HEK293 (cell line): ENCODE data around the gene PLEKHJ1.
A peak's percentile ranks its signal among the peaks of the same experiment; 100 is the strongest.

Source experiments
- CTCF ChIA-PET: fragments of 350-600 bp; formaldehyde crosslinking; extraction: SDS; loops from one replicate; lab custom pipeline; 2021; ENCODE audit warnings: antibody characterized with exemption; lab: Yijun Ruan, JAX
- POLR2A ChIA-PET: fragments of 300-600 bp; formaldehyde crosslinking; extraction: SDS; loops from one replicate; lab custom pipeline; 2020; ENCODE audit warnings: antibody characterized with exemption, inconsistent platforms; lab: Yijun Ruan, JAX
- H3K27ac ChIP-seq: fragments of 200-500 bp; sonication (Bioruptor generic); 2 replicates; pipeline ENCODE4 v1.5.1; 2014; ENCODE audit warnings: low read depth, low read length, control low read depth, inconsistent platforms; ENCODE audit errors: extremely low read depth
- H3K36me3 ChIP-seq, 2 experiments: fragments of 200-500 bp in 1 of 2; sonication (Bioruptor generic) in 1 of 2; 1 replicate in 1 of 2; 2 replicates in 1 of 2; pipeline ENCODE4 v1.5.1; 2014 to 2017; ENCODE audit warnings: inconsistent platforms in 2 of 2, low read length in 2 of 2; ENCODE audit not compliant: control insufficient read depth in 2 of 2, insufficient read depth in 1 of 2
- H3K4me1 ChIP-seq: fragments of 200-500 bp; sonication (Bioruptor generic); 2 replicates; pipeline ENCODE4 v1.5.1; 2014; ENCODE audit warnings: mild to moderate bottlenecking, low read length, inconsistent platforms; ENCODE audit not compliant: control insufficient read depth, insufficient read depth
- H3K4me3 ChIP-seq: 2 replicates; pipeline ENCODE4 v1.5.1; 2011; ENCODE audit warnings: low read depth, mild to moderate bottlenecking, control low read depth, low read length, moderate library complexity
- H3K9me3 ChIP-seq: fragments of 200-500 bp; sonication (Bioruptor generic); 2 replicates; pipeline ENCODE4 v1.5.1; 2014; ENCODE audit warnings: low read depth, low read length, inconsistent platforms; ENCODE audit not compliant: control insufficient read depth, insufficient read depth
- ATF2 ChIP-seq: fragments of 450-650 bp; formaldehyde crosslinking; IDR thresholded peaks from 2 replicates; pipeline ENCODE4 v1.5.1; 2016; ENCODE audit warnings: missing biosample characterization, missing genetic modification characterization, low read depth
- BCL11A ChIP-seq: fragments of 450-650 bp; formaldehyde crosslinking; IDR thresholded peaks from 2 replicates; pipeline ENCODE4 v1.5.1; 2016; ENCODE audit warnings: low read depth, missing biosample characterization, missing genetic modification characterization
- EGR2 ChIP-seq: fragments of 450-650 bp; formaldehyde crosslinking; IDR thresholded peaks from 2 replicates; pipeline ENCODE4 v1.5.1; 2016; ENCODE audit warnings: low read depth, missing biosample characterization, missing genetic modification characterization
- GFI1B ChIP-seq: fragments of 450-650 bp; formaldehyde crosslinking; IDR thresholded peaks from 2 replicates; pipeline ENCODE4 v1.5.1; 2016; ENCODE audit warnings: missing biosample characterization, missing genetic modification characterization
- PATZ1 ChIP-seq: fragments of 450-650 bp; formaldehyde crosslinking; IDR thresholded peaks from 2 replicates; pipeline ENCODE4 v1.5.1; 2016; ENCODE audit warnings: missing biosample characterization, missing genetic modification characterization
- SCRT1 ChIP-seq: fragments of 450-650 bp; formaldehyde crosslinking; IDR thresholded peaks from 2 replicates; pipeline ENCODE4 v1.5.1; 2016; ENCODE audit warnings: missing biosample characterization, missing genetic modification characterization, borderline replicate concordance
- SP2 ChIP-seq: fragments of 450-650 bp; formaldehyde crosslinking; IDR thresholded peaks from 2 replicates; pipeline ENCODE4 v1.5.1; 2016; ENCODE audit warnings: missing biosample characterization, missing genetic modification characterization
- ZBTB10 ChIP-seq: fragments of 450-650 bp; formaldehyde crosslinking; IDR thresholded peaks from 2 replicates; pipeline ENCODE4 v1.5.1; 2016; ENCODE audit warnings: missing biosample characterization, missing genetic modification characterization
- ZBTB44 ChIP-seq: fragments of 450-650 bp; IDR thresholded peaks from 2 replicates; pipeline ENCODE4 v1.5.1; 2018; ENCODE audit warnings: missing biosample characterization, mild to moderate bottlenecking, missing genetic modification characterization
- ZBTB6 ChIP-seq: fragments of 450-650 bp; formaldehyde crosslinking; IDR thresholded peaks from 2 replicates; pipeline ENCODE4 v1.5.1; 2017; ENCODE audit warnings: missing biosample characterization, missing genetic modification characterization
- ZEB2 ChIP-seq: fragments of 450-650 bp; formaldehyde crosslinking; IDR thresholded peaks from 2 replicates; pipeline ENCODE4 v1.5.1; 2016; ENCODE audit warnings: missing biosample characterization, missing genetic modification characterization
- ZFP41 ChIP-seq: fragments of 450-650 bp; formaldehyde crosslinking; IDR thresholded peaks from 2 replicates; pipeline ENCODE4 v1.5.1; 2016; ENCODE audit warnings: missing biosample characterization, missing genetic modification characterization, borderline replicate concordance
- ZIC2 ChIP-seq: fragments of 450-650 bp; formaldehyde crosslinking; IDR thresholded peaks from 2 replicates; pipeline ENCODE4 v1.5.1; 2016; ENCODE audit warnings: missing biosample characterization, missing genetic modification characterization
- ZNF114 ChIP-seq: fragments of 450-650 bp; formaldehyde crosslinking; IDR thresholded peaks from 2 replicates; pipeline ENCODE4 v1.5.0; 2017; ENCODE audit warnings: missing biosample characterization, missing genetic modification characterization
- ZNF221 ChIP-seq: fragments of 450-650 bp; formaldehyde crosslinking; IDR thresholded peaks from 2 replicates; pipeline ENCODE4 v1.5.1; 2017; ENCODE audit warnings: missing biosample characterization, missing genetic modification characterization, borderline replicate concordance
- ZNF223 ChIP-seq: fragments of 450-650 bp; formaldehyde crosslinking; IDR thresholded peaks from 2 replicates; pipeline ENCODE4 v1.5.1; 2016; ENCODE audit warnings: missing biosample characterization, missing genetic modification characterization
- ZNF266 ChIP-seq: fragments of 450-650 bp; formaldehyde crosslinking; IDR thresholded peaks from 2 replicates; pipeline ENCODE4 v1.5.1; 2016; ENCODE audit warnings: missing biosample characterization, missing genetic modification characterization, low read depth
- ZNF280D ChIP-seq: fragments of 450-650 bp; formaldehyde crosslinking; IDR thresholded peaks from 2 replicates; pipeline ENCODE4 v1.5.1; 2016; ENCODE audit warnings: missing biosample characterization, missing genetic modification characterization
- ZNF302 ChIP-seq: fragments of 450-650 bp; formaldehyde crosslinking; IDR thresholded peaks from 2 replicates; pipeline ENCODE4 v1.5.1; 2016; ENCODE audit warnings: missing biosample characterization, missing genetic modification characterization, low read depth
- ZNF423 ChIP-seq: fragments of 450-650 bp; formaldehyde crosslinking; IDR thresholded peaks from 2 replicates; pipeline ENCODE4 v1.5.1; 2016; ENCODE audit warnings: missing biosample characterization, missing genetic modification characterization
- ZNF514 ChIP-seq: fragments of 450-650 bp; formaldehyde crosslinking; IDR thresholded peaks from 2 replicates; pipeline ENCODE4 v1.5.1; 2016; ENCODE audit warnings: missing biosample characterization, missing genetic modification characterization
- ZNF626 ChIP-seq: fragments of 450-650 bp; sonication (Bioruptor Pico); formaldehyde crosslinking; IDR thresholded peaks from 2 replicates; pipeline ENCODE4 v1.5.1; 2018; ENCODE audit warnings: missing biosample characterization, missing genetic modification characterization, inconsistent platforms
- ZNF843 ChIP-seq: fragments of 450-650 bp; formaldehyde crosslinking; IDR thresholded peaks from 2 replicates; pipeline ENCODE4 v1.5.1; 2016; ENCODE audit warnings: missing biosample characterization, missing genetic modification characterization
- ZSCAN23 ChIP-seq: fragments of 450-650 bp; formaldehyde crosslinking; IDR thresholded peaks from 2 replicates; pipeline ENCODE4 v1.5.1; 2016; ENCODE audit warnings: missing biosample characterization, missing genetic modification characterization
- ZSCAN4 ChIP-seq: fragments of 450-650 bp; formaldehyde crosslinking; IDR thresholded peaks from 2 replicates; pipeline ENCODE4 v1.5.1; 2017; ENCODE audit warnings: missing biosample characterization, missing genetic modification characterization

Gene PLEKHJ1

GRCh38 chr19:2246801-2247361 is 10.8 kb upstream of the PLEKHJ1 start:
- Histone ChIP-seq H3K4me1 (no peaks in the 10 kb centered on the region), H3K36me3 (peaks cover 10 to 71% of the 10 kb centered on the region in 2 experiments), H3K27ac (0 out of 2 replicates have a peak overlapping the region, but pooled peaks have one; percentile 16), H3K4me3 (no peak overlapping the region), H3K9me3 (no peaks in the 10 kb centered on the region)
- CTCF ChIA-PET: no interaction called here
- POLR2A ChIA-PET: no interaction called here
- TF ChIP-seq SCRT1 (tag by site-specific recombination) (no peak), ZNF223 (tag by site-specific recombination) (peak; percentile 72; the same call in 1 of the 2 replicates), ZBTB6 (no peak), EGR2 (tag by site-specific recombination) (no peak), ZNF114 (tag by site-specific recombination) (no peak), ZIC2 (peak; percentile 10; the same call in 1 of the 2 replicates), PATZ1 (tag by site-specific recombination) (peak; percentile 51; the same call in 1 of the 2 replicates), GFI1B (tag by site-specific recombination) (no peak), BCL11A (tag by site-specific recombination) (no peak), ZNF221 (tag by site-specific recombination) (no peak), ZNF626 (tag by site-specific recombination) (no peak), SP2 (tag by site-specific recombination) (peak; percentile 52), ATF2 (tag by site-specific recombination) (no peak), ZFP41 (no peak), ZNF266 (tag by site-specific recombination) (no peak), ZNF843 (tag by site-specific recombination) (no peak), ZNF514 (tag by site-specific recombination) (no peak), ZNF302 (no peak), ZSCAN4 (no peak), ZNF423 (tag by site-specific recombination) (no peak), ZBTB10 (tag by site-specific recombination) (peak; percentile 73; the same call in 1 of the 2 replicates), ZBTB44 (tag by site-specific recombination) (no peak), ZNF280D (no peak), ZSCAN23 (tag by site-specific recombination) (no peak), ZEB2 (tag by site-specific recombination) (no peak)
